Astrocyte (in vitro differentiated cells and primary cell): ENCODE measurements around the gene SARNP. TPM values are rescaled to one million over a fixed set of nuclear protein-coding genes. Genes with fewer than 3 reads are reported as not detected.

Experiments
- DNase-seq: peaks from one replicate; pipeline ENCODE4 v3.0.0-alpha.2; 2010; ENCODE audit warnings: low read depth
- FAIRE-seq: peaks from 2 replicates; lab custom pipeline; 2011; peaks lifted over from hg19 to GRCh38; lab: Jason Lieb, UNC
- H2AFZ ChIP-seq: 2 replicates; pipeline ENCODE4 v1.6.0; 2012; ENCODE audit warnings: low read depth, low read length, inconsistent platforms
- H3K27ac ChIP-seq: 2 replicates; pipeline ENCODE4 v1.5.1; 2011; ENCODE audit warnings: low read depth, low read length, inconsistent platforms
- H3K27me3 ChIP-seq: 2 replicates; pipeline ENCODE4 v1.6.0; 2011; ENCODE audit warnings: low read length, inconsistent platforms; ENCODE audit not compliant: insufficient read depth
- H3K36me3 ChIP-seq: 2 replicates; pipeline ENCODE4 v1.5.1; 2011; ENCODE audit warnings: low read length, inconsistent platforms; ENCODE audit not compliant: insufficient read depth
- H3K4me1 ChIP-seq: 2 replicates; pipeline ENCODE4 v1.5.1; 2011; ENCODE audit warnings: low read length, inconsistent platforms; ENCODE audit not compliant: insufficient read depth
- H3K4me2 ChIP-seq: 2 replicates; pipeline ENCODE4 v1.6.0; 2012; ENCODE audit warnings: low read length, inconsistent platforms
- H3K4me3 ChIP-seq: 2 replicates; pipeline ENCODE4 v1.5.1; 2011; ENCODE audit warnings: low read depth, mild to moderate bottlenecking, low read length, inconsistent platforms; ENCODE audit not compliant: insufficient read depth
- H3K79me2 ChIP-seq: 2 replicates; pipeline ENCODE4 v1.6.0; 2012; ENCODE audit warnings: mild to moderate bottlenecking, low read length, inconsistent platforms; ENCODE audit not compliant: insufficient read depth
- H3K9ac ChIP-seq: 2 replicates; pipeline ENCODE4 v1.6.0; 2012; ENCODE audit warnings: mild to moderate bottlenecking, low read length, inconsistent platforms
- H3K9me3 ChIP-seq: 2 replicates; pipeline ENCODE4 v1.5.1; 2012; ENCODE audit warnings: low read depth, mild to moderate bottlenecking, low read length, inconsistent platforms; ENCODE audit not compliant: insufficient read depth
- H4K20me1 ChIP-seq: 2 replicates; pipeline ENCODE4 v1.6.0; 2012; ENCODE audit warnings: low read length, inconsistent platforms; ENCODE audit not compliant: insufficient read depth
- H3K27ac Mint-ChIP-seq: one replicate; pipeline ENCODE4 v1.8.0; 2021; ENCODE audit warnings: mild to moderate bottlenecking, mixed read lengths; ENCODE audit not compliant: unreplicated experiment
- H3K27me3 Mint-ChIP-seq: one replicate; pipeline ENCODE4 v1.8.0; 2021; ENCODE audit warnings: low read depth, mixed read lengths; ENCODE audit not compliant: unreplicated experiment
- H3K36me3 Mint-ChIP-seq: one replicate; pipeline ENCODE4 v1.8.0; 2021; ENCODE audit warnings: low read depth, mixed read lengths; ENCODE audit not compliant: unreplicated experiment
- H3K4me1 Mint-ChIP-seq: one replicate; pipeline ENCODE4 v1.8.0; 2021; ENCODE audit warnings: low read depth, mixed read lengths; ENCODE audit not compliant: unreplicated experiment
- H3K4me3 Mint-ChIP-seq: one replicate; pipeline ENCODE4 v1.8.0; 2021; ENCODE audit warnings: mild to moderate bottlenecking, moderate library complexity, mixed read lengths; ENCODE audit not compliant: unreplicated experiment
- H3K9me3 Mint-ChIP-seq: one replicate; pipeline ENCODE4 v1.8.0; 2021; ENCODE audit warnings: mild to moderate bottlenecking, mixed read lengths; ENCODE audit not compliant: unreplicated experiment
- CTCF ChIP-seq: IDR thresholded peaks from 2 replicates; pipeline ENCODE4 v1.5.1; 2011; ENCODE audit warnings: low read depth, mild to moderate bottlenecking, inconsistent platforms, low read length, moderate library complexity; ENCODE audit not compliant: insufficient read depth
- EZH2 ChIP-seq: IDR thresholded peaks from 2 replicates; pipeline ENCODE4 v1.6.1; 2012; ENCODE audit warnings: mild to moderate bottlenecking, low read length, inconsistent platforms; ENCODE audit not compliant: insufficient read depth
- total RNA-seq: library from RNA; stranded (reverse); gene quantifications from 2 replicates; pipeline ENCODE4 v1.2.1, GENCODE V29; 2021

SARNP gene
- total RNA-seq, 1 donor from 2014 or later: 105 TPM

GRCh38 chr12:55729819-55730818 lies 87.4 kb downstream of the SARNP start:
- H3K27me3 Mint-ChIP-seq: no peaks in the 10 kb centered on the region
- Histone ChIP-seq H4K20me1 (peaks cover 38% of the 10 kb centered on the region), H3K79me2 (peaks cover 50% of the 10 kb centered on the region), H3K4me1 (peaks cover 31% of the 10 kb centered on the region), H2AFZ (peak overlapping the region; percentile 54), H3K27ac (peak overlapping the region; percentile 99), H3K9me3 (no peaks in the 10 kb centered on the region), H3K9ac (peak overlapping the region; percentile 94), H3K36me3 (peaks cover 10% of the 10 kb centered on the region), H3K4me3 (peak overlapping the region; percentile 98), H3K27me3 (no peaks in the 10 kb centered on the region), H3K4me2 (peak overlapping the region; percentile 99)
- peak overlapping the region; percentile 85 for H3K4me3 Mint-ChIP-seq
- H3K9me3 Mint-ChIP-seq: no peaks in the 10 kb centered on the region
- DNase-seq (peak; percentile 71), FAIRE-seq (no peak)
- H3K27ac Mint-ChIP-seq: peak overlapping the region; percentile 95
- H3K36me3 Mint-ChIP-seq: peaks cover 9% of the 10 kb centered on the region
- TF ChIP-seq CTCF: no peak
- no peak for TF ChIP-seq EZH2
- H3K4me1 Mint-ChIP-seq: peaks cover 27% of the 10 kb centered on the region

DNA sequence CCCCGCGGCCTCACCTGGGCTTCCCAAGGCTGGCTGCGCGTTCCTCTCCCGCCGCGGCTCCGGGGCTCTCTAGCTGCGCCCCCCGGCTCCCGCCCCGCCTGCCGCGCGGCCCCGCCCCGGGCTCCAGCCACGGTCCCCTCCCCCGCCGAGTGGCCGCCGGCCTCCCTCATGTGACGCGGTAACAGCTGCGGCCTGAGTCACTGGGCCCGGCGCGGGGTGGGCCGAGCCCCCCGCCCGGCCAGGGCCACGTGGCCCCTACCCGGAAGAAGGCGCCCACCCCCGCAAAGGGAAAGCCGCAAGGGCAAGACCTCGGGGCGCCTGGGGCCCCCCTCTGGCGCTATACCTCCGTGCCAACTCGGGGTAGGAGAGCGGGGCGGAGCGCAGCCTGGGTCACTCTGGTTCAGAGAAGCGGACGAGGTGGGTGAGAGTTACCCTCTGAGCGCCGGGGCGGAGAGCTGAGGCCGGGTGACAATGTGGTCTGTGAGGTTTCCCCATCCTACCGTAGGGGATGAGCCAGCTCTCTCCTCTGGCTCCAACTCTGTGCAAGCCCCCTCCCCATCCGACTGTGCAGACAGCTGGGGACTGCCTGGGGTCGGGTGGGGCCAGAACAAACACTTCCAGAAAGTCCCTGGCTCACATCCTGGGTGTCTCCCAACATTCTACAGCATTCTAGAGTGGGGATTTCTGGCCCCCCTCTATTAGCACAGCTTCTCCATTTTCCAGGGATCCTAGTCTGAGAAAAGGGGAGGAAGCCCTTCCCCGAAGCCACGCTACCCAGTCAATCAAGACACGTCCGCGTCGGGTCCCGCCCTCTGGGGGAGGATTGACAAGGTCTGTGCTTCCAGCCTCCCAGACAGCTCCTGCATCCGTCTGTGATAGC lies 88.3 kb downstream of the SARNP start, which contains the start of gene CD63:
Gene CD63 (minus strand): TSS at position 71 of the 880 bp plus-strand sequence. CDS start 668 bp downstream, outside the sequence.
- Histone ChIP-seq H4K20me1 (peaks cover 47% of the 10 kb centered on the region), H3K9me3 (no peaks in the 10 kb centered on the region), H3K9ac (peak within 1 kb of the TSS; percentile 94), H3K36me3 (peaks cover 19% of the 10 kb centered on the region), H3K4me1 (peaks cover 32% of the 10 kb centered on the region), H3K79me2 (peaks cover 57% of the 10 kb centered on the region), H3K27ac (peak within 1 kb of the TSS; percentile 99), H3K27me3 (no peaks in the 10 kb centered on the region), H3K4me2 (peak within 1 kb of the TSS; percentile 99), H3K4me3 (peak within 1 kb of the TSS; percentile 98), H2AFZ (peak within 1 kb of the TSS; percentile 54)
- Mint-ChIP-seq H3K9me3 (no peaks in the 10 kb centered on the region), H3K27me3 (no peaks in the 10 kb centered on the region), H3K4me3 (peak within 1 kb of the TSS; percentile 93), H3K27ac (peak within 1 kb of the TSS; percentile 96), H3K36me3 (peaks cover 13% of the 10 kb centered on the region), H3K4me1 (peaks cover 32% of the 10 kb centered on the region)
- no peak for TF ChIP-seq CTCF
- TF ChIP-seq EZH2: no peak
- DNase-seq: peak; percentile 90
- no peak for FAIRE-seq
